Left ventricle myocardium inferior (tissue), 1 donor: ENCODE measurements around the gene TNXB. TPM values are rescaled to one million over a fixed set of nuclear protein-coding genes. Genes with fewer than 3 reads are reported as not detected.
"Not testable (repeated sequence)": the region's sequence is repeated elsewhere in the genome, so short reads cannot be mapped to it uniquely, and the experiment has no call there.

Experiments used
- DNase-seq: peaks from one replicate; pipeline ENCODE4 v3.0.0-alpha.2; 2020
- H3K27ac ChIP-seq: fragments of 200-600 bp; replicated peaks from 2 replicates; pipeline ENCODE4 v1.8.0; 2021
- H3K27me3 ChIP-seq: fragments of 200-600 bp; 2 replicates; pipeline ENCODE4 v1.8.0; 2021; ENCODE audit warnings: low read depth
- H3K36me3 ChIP-seq: fragments of 200-600 bp; 2 replicates; pipeline ENCODE4 v1.8.0; 2021
- H3K4me1 ChIP-seq: fragments of 200-600 bp; 2 replicates; pipeline ENCODE4 v1.8.0; 2021
- H3K4me3 ChIP-seq: fragments of 200-600 bp; 2 replicates; pipeline ENCODE4 v1.8.0; 2021; ENCODE audit warnings: mild to moderate bottlenecking, moderate library complexity
- H3K9me3 ChIP-seq: fragments of 200-600 bp; replicated peaks from 2 replicates; pipeline ENCODE4 v1.8.0; 2021
- intact Hi-C: fragments of 100-400 bp; cut with micrococcal nuclease; formaldehyde crosslinking; loops from one replicate; pipeline ENCODE4 v1.11.0; 2022
- total RNA-seq: library from RNA; stranded (reverse); fragmentation: NEBNext Ultra II Directional; extraction: Animal tissue kit (Norgen Biotek cat#: 25700); gene quantifications from one replicate; pipeline ENCODE4 v1.2.1, GENCODE V29; 2021
- TF ChIP-seq, protein P1 (sequence below): fragments of 200-600 bp; IDR thresholded peaks from 2 replicates; pipeline ENCODE4 v1.8.0; 2021; ENCODE audit warnings: antibody characterized with exemption, mild to moderate bottlenecking, borderline replicate concordance
- donor health status: DM: no; HTN: yes; CAD: no; lungs with severe emphysema.

Gene TNXB
- total RNA-seq, 1 donor from 2014 or later = 73.0 TPM

- intact Hi-C loops = no loop called here
- peak overlapping the region; percentile 95 for H3K27ac ChIP-seq
- peaks cover 84% of the 10 kb centered on the region for H3K4me1 ChIP-seq
- no peak for DNase-seq
- no peaks in the 10 kb centered on the region for H3K9me3 ChIP-seq
- TF ChIP-seq, protein P1, sequence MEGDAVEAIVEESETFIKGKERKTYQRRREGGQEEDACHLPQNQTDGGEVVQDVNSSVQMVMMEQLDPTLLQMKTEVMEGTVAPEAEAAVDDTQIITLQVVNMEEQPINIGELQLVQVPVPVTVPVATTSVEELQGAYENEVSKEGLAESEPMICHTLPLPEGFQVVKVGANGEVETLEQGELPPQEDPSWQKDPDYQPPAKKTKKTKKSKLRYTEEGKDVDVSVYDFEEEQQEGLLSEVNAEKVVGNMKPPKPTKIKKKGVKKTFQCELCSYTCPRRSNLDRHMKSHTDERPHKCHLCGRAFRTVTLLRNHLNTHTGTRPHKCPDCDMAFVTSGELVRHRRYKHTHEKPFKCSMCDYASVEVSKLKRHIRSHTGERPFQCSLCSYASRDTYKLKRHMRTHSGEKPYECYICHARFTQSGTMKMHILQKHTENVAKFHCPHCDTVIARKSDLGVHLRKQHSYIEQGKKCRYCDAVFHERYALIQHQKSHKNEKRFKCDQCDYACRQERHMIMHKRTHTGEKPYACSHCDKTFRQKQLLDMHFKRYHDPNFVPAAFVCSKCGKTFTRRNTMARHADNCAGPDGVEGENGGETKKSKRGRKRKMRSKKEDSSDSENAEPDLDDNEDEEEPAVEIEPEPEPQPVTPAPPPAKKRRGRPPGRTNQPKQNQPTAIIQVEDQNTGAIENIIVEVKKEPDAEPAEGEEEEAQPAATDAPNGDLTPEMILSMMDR = no peak
- no peaks in the 10 kb centered on the region for H3K36me3 ChIP-seq
- H3K27me3 ChIP-seq = no peaks in the 10 kb centered on the region
- H3K4me3 ChIP-seq = peak overlapping the region; percentile 70
Observed at GRCh38 chr6:32108727-32109113, 418 bp downstream of the TNXB start.

- H3K27me3 ChIP-seq = no peaks in the 10 kb centered on the region
- no peaks in the 10 kb centered on the region for H3K9me3 ChIP-seq
- peak overlapping the region; percentile 70 for H3K4me3 ChIP-seq
- TF ChIP-seq, protein P1 = peak; percentile 31
- peak overlapping the region; percentile 95 for H3K27ac ChIP-seq
- peak; percentile 80 for DNase-seq
- H3K4me1 ChIP-seq = peaks cover 78% of the 10 kb centered on the region
- H3K36me3 ChIP-seq = no peaks in the 10 kb centered on the region
- intact Hi-C loops = no loop called here
Observed at GRCh38 chr6:32108094-32108627, 977 bp downstream of the TNXB start.

DNA sequence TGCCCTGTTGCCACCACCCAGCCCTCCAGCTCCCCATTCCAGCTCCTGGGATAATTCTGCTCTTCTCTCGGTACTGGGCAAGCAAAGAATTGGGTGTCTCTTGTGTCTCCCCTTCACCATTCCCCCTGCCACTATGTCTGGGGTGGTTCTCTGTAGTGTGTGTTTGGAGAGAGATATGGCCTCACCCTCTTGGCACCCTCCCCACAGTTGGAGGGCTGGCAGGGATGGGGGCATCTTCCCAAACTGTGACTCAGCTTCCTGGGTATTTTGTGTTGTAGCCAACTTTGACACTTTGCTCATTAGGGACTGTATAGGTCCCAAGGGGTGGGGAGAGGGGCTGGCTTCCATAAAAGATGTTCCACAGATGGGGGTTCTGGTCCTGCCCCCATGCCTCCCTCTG is 1.7 kb downstream of the TNXB start:
- peak overlapping the region; percentile 95 for H3K27ac ChIP-seq
- no peak for DNase-seq
- peak overlapping the region; percentile 70 for H3K4me3 ChIP-seq
- TF ChIP-seq, protein P1 = no peak
- H3K36me3 ChIP-seq = peaks cover 4% of the 10 kb centered on the region
- no peaks in the 10 kb centered on the region for H3K9me3 ChIP-seq
- H3K4me1 ChIP-seq = peaks cover 71% of the 10 kb centered on the region
- no peaks in the 10 kb centered on the region for H3K27me3 ChIP-seq
- intact Hi-C loops = no loop called here

DNA sequence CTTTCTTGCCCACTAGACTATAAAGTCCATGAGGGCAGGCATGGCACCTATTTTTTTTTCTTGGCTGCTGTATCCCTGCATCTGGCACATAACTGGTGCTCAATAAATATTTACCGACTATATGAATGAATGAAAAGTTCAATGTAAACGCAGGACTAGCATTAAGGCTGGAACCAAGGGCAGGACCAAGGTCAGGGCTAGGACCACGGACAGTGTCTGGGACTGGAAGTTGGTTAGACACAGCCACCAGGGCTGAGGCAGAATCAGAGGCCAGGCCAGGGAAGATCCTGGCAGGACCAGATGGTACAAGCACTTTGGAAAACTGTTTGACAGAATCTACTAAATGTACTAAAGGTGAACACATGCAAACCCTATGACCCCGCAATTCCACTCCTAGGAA is 3.7 kb downstream of the TNXB start:
- Histone ChIP-seq H3K27ac (no peak overlapping the region), H3K36me3 (peaks cover 8% of the 10 kb centered on the region), H3K4me3 (peak overlapping the region; percentile 70), H3K9me3 (no peaks in the 10 kb centered on the region), H3K4me1 (peaks cover 51% of the 10 kb centered on the region), H3K27me3 (no peaks in the 10 kb centered on the region)
- intact Hi-C loops = no loop called here
- TF ChIP-seq, protein P1 = no peak
- DNase-seq = no peak

- peaks cover 26% of the 10 kb centered on the region for H3K4me1 ChIP-seq
- H3K27me3 ChIP-seq = peaks cover 9% of the 10 kb centered on the region
- no peak for DNase-seq
- intact Hi-C loops = no loop called here
- TF ChIP-seq, protein P1 = no peak
- H3K4me3 ChIP-seq = no peak overlapping the region
- H3K9me3 ChIP-seq = no peaks in the 10 kb centered on the region
- no peak overlapping the region for H3K27ac ChIP-seq
- peaks cover 15% of the 10 kb centered on the region for H3K36me3 ChIP-seq
Observed at GRCh38 chr6:32102255-32102654, 6.9 kb downstream of the TNXB start.

GRCh38 chr6:32100251-32100650 is 8.9 kb downstream of the TNXB start:
- peaks cover 28% of the 10 kb centered on the region for H3K27me3 ChIP-seq
- H3K9me3 ChIP-seq, H3K27ac ChIP-seq, intact Hi-C loops, H3K4me3 ChIP-seq, DNase-seq: not testable (repeated sequence)
- H3K4me1 ChIP-seq = peaks cover 27% of the 10 kb centered on the region
- H3K36me3 ChIP-seq = peaks cover 31% of the 10 kb centered on the region
